ENCODE data around the gene ZNF254.

- TF ChIP-seq POLR2A (IDR thresholded peaks at IDR 0.05), result no peak
- TF ChIP-seq, protein P1, sequence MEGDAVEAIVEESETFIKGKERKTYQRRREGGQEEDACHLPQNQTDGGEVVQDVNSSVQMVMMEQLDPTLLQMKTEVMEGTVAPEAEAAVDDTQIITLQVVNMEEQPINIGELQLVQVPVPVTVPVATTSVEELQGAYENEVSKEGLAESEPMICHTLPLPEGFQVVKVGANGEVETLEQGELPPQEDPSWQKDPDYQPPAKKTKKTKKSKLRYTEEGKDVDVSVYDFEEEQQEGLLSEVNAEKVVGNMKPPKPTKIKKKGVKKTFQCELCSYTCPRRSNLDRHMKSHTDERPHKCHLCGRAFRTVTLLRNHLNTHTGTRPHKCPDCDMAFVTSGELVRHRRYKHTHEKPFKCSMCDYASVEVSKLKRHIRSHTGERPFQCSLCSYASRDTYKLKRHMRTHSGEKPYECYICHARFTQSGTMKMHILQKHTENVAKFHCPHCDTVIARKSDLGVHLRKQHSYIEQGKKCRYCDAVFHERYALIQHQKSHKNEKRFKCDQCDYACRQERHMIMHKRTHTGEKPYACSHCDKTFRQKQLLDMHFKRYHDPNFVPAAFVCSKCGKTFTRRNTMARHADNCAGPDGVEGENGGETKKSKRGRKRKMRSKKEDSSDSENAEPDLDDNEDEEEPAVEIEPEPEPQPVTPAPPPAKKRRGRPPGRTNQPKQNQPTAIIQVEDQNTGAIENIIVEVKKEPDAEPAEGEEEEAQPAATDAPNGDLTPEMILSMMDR (IDR thresholded peaks at IDR 0.05), result no peak
Measured at GRCh38 chr19:24141612-24142011, 54.6 kb downstream of the ZNF254 start.

All from lower leg skin (tissue), 3 donors.